Calu3 (cell line): ENCODE measurements around the gene PATZ1. TPM values are rescaled to one million over a fixed set of nuclear protein-coding genes. Genes with fewer than 3 reads are reported as not detected.
"Not testable (repeated sequence)": the region's sequence is repeated elsewhere in the genome, so short reads cannot be mapped to it uniquely, and the experiment has no call there.

Source experiments
- Bru-seq: library from RNA; stranded (reverse); fragments of 400-500 nt; gene quantifications from one replicate; lab custom pipeline; 2021; lab: Mats Ljungman, UMichigan
- BruChase-seq, 2 experiments: library from RNA; stranded (reverse); fragments of 400-500 nt; gene quantifications; one replicate each; lab custom pipeline; 2021; lab: Mats Ljungman, UMichigan
- BruUV-seq: library from RNA; stranded (reverse); fragments of 400-500 nt; replicated peaks from 2 replicates; lab custom pipeline; 2021; lab: Mats Ljungman, UMichigan
- CTCF ChIA-PET: fragments of 300-600 bp; sonication (Branson Sonifier 250); formaldehyde crosslinking; loops from one replicate; lab custom pipeline; 2022; ENCODE audit warnings: antibody characterized with exemption; lab: Charles Lee
- DNase-seq: peaks from one replicate; pipeline ENCODE4 v3.0.0; 2022
- H3K27ac Mint-ChIP-seq: one replicate; pipeline ENCODE4 v1.8.0; 2022; ENCODE audit warnings: mixed read lengths; ENCODE audit not compliant: unreplicated experiment
- H3K27me3 Mint-ChIP-seq: one replicate; pipeline ENCODE4 v1.8.0; 2022; ENCODE audit warnings: mixed read lengths; ENCODE audit not compliant: unreplicated experiment
- H3K36me3 Mint-ChIP-seq: one replicate; pipeline ENCODE4 v1.8.0; 2022; ENCODE audit warnings: mild to moderate bottlenecking, moderate library complexity, mixed read lengths; ENCODE audit not compliant: insufficient read depth, unreplicated experiment
- H3K4me1 Mint-ChIP-seq: one replicate; pipeline ENCODE4 v1.8.0; 2022; ENCODE audit warnings: mild to moderate bottlenecking, low read depth, mixed read lengths; ENCODE audit not compliant: unreplicated experiment
- H3K4me3 Mint-ChIP-seq: one replicate; pipeline ENCODE4 v1.8.0; 2022; ENCODE audit warnings: mild to moderate bottlenecking, low read depth, moderate library complexity, mixed read lengths; ENCODE audit not compliant: unreplicated experiment
- H3K9me3 Mint-ChIP-seq: one replicate; pipeline ENCODE4 v1.8.0; 2022; ENCODE audit warnings: low read depth, mixed read lengths; ENCODE audit not compliant: unreplicated experiment
- CTCF ChIP-seq: fragments of 200-600 bp; IDR thresholded peaks from one replicate; pipeline ENCODE4 v1.8.0; 2022; ENCODE audit warnings: antibody characterized with exemption; ENCODE audit not compliant: unreplicated experiment
- intact Hi-C: fragments of 100-400 bp; cut with micrococcal nuclease; formaldehyde crosslinking; loops from one replicate; pipeline ENCODE4 v1.10.0; 2022; ENCODE audit not compliant: unreplicated experiment
- long read RNA-seq: library from polyadenylated mRNA; stranded (forward); transcript quantifications from one replicate; pipeline ENCODE4 v2.0.0, GENCODE V29; 2022
- total RNA-seq: library from RNA; stranded (reverse); gene quantifications from 2 replicates; pipeline ENCODE4 v1.2.3, GENCODE V29; 2022

PATZ1 gene
- total RNA-seq: 35.0 and 35.5 TPM in 2 replicates
- percentile 70 among the genes with signal in this experiment for Bru-seq, nascent RNA
- BruChase-seq, experiment 1, labeled RNA remaining after a 6-hour chase: percentile 61 among the genes with signal in this experiment
- percentile 76 among the genes with signal in this experiment for BruChase-seq, experiment 2, labeled RNA remaining after a 2-hour chase
- long read RNA-seq, transcript PATZ1-201 (3 exons, 2,516 nt): major isoform, 5 of 18 reads
- long read RNA-seq, partial matches to known transcripts: 3 of 18 reads
- long read RNA-seq, other reads (novel, unspliced or antisense): 3 of 18 reads

GRCh38 chr22:31346255-31346732, at the start of gene PATZ1:
TSS of gene PATZ1 (minus strand) at chr22:31346346. CDS start at chr22:31345602, 744 bp downstream.
- Mint-ChIP-seq H3K4me1 (peaks cover 52% of the 10 kb centered on the region), H3K27me3 (no peaks in the 10 kb centered on the region), H3K36me3 (peaks cover 64% of the 10 kb centered on the region), H3K27ac (peak within 1 kb of the TSS; percentile 63), H3K4me3 (peak within 1 kb of the TSS; percentile 81), H3K9me3 (no peaks in the 10 kb centered on the region)
- CTCF ChIA-PET: interaction anchor here (0.6 to 1.6 kb wide), 4 partner anchors 33 to 237 kb away, joined by 3 to 6 read pairs (median 5); partner anchors contain the start of genes DRG1 and PIK3IP1
- no TSS peak for BruUV-seq
- DNase-seq: peak; percentile 80
- no peak for TF ChIP-seq CTCF
- intact Hi-C loops: no loop called here

GRCh38 chr22:31394326-31394725, 48.2 kb upstream of the PATZ1 start:
- intact Hi-C loops: no loop called here
- CTCF ChIA-PET: no interaction called here
- no TSS peak for BruUV-seq
- Mint-ChIP-seq H3K4me1 (no peaks in the 10 kb centered on the region), H3K4me3 (no peak overlapping the region), H3K36me3 (peaks cover 7% of the 10 kb centered on the region), H3K27me3 (peaks cover 13% of the 10 kb centered on the region), H3K9me3 (peaks cover 3% of the 10 kb centered on the region), H3K27ac (no peak overlapping the region)
- DNase-seq: no peak
- TF ChIP-seq CTCF: no peak

- Mint-ChIP-seq H3K36me3 (peaks cover 2% of the 10 kb centered on the region), H3K4me3 (no peak overlapping the region), H3K27ac (no peak overlapping the region), H3K27me3 (peaks cover 13% of the 10 kb centered on the region), H3K9me3 (peaks cover 3% of the 10 kb centered on the region), H3K4me1 (no peaks in the 10 kb centered on the region)
- intact Hi-C loops: no loop called here
- CTCF ChIA-PET: no interaction called here
- no peak for DNase-seq
- no peak for TF ChIP-seq CTCF
- no TSS peak for BruUV-seq
These were observed 47.7 kb upstream of the PATZ1 start for GRCh38 chr22:31393893-31394292.

- intact Hi-C loops, CTCF ChIA-PET: not testable (repeated sequence)
These were observed 32.5 kb upstream of the PATZ1 start for GRCh38 chr22:31378651-31379050.

GRCh38 chr22:31378123-31378522, 32.0 kb upstream of the PATZ1 start:
- Mint-ChIP-seq H3K9me3 (no peaks in the 10 kb centered on the region), H3K27ac (no peak overlapping the region), H3K36me3 (no peaks in the 10 kb centered on the region), H3K4me3 (no peak overlapping the region), H3K4me1 (no peaks in the 10 kb centered on the region), H3K27me3 (no peaks in the 10 kb centered on the region)
- no TSS peak for BruUV-seq
- DNase-seq: no peak
- intact Hi-C loops: no loop called here
- TF ChIP-seq CTCF: no peak
- CTCF ChIA-PET: no interaction called here

More at GRCh38 chr22:31378651-31379050, 32.5 kb upstream of the PATZ1 start:
- BruUV-seq, H3K27me3 Mint-ChIP-seq, H3K4me1 Mint-ChIP-seq, H3K36me3 Mint-ChIP-seq, H3K27ac Mint-ChIP-seq, H3K9me3 Mint-ChIP-seq, DNase-seq, H3K4me3 Mint-ChIP-seq: not testable (repeated sequence)
